Nephron progenitor cell (in vitro differentiated cells): Measurements from ENCODE around the gene XYLB.

Experiments used
- DNase-seq: peaks from one replicate; pipeline ENCODE4 v3.0.0; 2021
- H3K27ac Mint-ChIP-seq: 2 replicates; pipeline ENCODE4 v1.8.0; 2021; ENCODE audit warnings: mild to moderate bottlenecking, moderate library complexity, mixed read lengths
- H3K27me3 Mint-ChIP-seq: 2 replicates; pipeline ENCODE4 v1.8.0; 2021; ENCODE audit warnings: mild to moderate bottlenecking, low read depth, mixed read lengths; ENCODE audit not compliant: poor library complexity
- H3K36me3 Mint-ChIP-seq: 2 replicates; pipeline ENCODE4 v1.8.0; 2021; ENCODE audit warnings: low read depth, mixed read lengths
- H3K4me1 Mint-ChIP-seq: 2 replicates; pipeline ENCODE4 v1.8.0; 2021; ENCODE audit warnings: mixed read lengths
- H3K4me3 Mint-ChIP-seq: 2 replicates; pipeline ENCODE4 v1.8.0; 2021; ENCODE audit warnings: mild to moderate bottlenecking, moderate library complexity, mixed read lengths
- H3K9me3 Mint-ChIP-seq: 2 replicates; pipeline ENCODE4 v1.8.0; 2021; ENCODE audit warnings: mild to moderate bottlenecking, moderate library complexity, mixed read lengths
- TF ChIP-seq, protein P1 (sequence below): fragments of 200-600 bp; sonication (generic); IDR thresholded peaks from 2 replicates; pipeline ENCODE4 v1.5.0; 2021; ENCODE audit warnings: antibody characterized with exemption

XYLB gene

DNA sequence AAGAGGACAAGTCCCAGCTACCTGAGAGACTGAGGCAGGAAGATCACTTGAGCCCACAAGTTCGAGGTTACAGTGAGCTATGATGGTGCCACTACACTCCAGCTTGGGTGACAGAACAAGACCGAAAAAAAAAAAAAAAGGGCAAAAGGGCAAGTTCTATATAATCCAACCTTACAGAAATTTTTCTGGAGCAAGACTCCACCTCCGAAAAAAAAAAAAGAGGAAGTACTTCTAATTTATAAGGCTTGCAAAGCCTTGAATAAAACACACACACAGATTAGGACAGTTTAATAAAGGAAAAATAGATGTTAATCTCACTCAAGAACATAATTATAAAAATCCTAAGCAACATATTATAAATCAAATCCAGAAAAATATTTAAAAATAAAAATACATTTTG, 14.4 kb upstream of the XYLB start:
- no peak overlapping the region for H3K4me3 Mint-ChIP-seq
- TF ChIP-seq, protein P1, sequence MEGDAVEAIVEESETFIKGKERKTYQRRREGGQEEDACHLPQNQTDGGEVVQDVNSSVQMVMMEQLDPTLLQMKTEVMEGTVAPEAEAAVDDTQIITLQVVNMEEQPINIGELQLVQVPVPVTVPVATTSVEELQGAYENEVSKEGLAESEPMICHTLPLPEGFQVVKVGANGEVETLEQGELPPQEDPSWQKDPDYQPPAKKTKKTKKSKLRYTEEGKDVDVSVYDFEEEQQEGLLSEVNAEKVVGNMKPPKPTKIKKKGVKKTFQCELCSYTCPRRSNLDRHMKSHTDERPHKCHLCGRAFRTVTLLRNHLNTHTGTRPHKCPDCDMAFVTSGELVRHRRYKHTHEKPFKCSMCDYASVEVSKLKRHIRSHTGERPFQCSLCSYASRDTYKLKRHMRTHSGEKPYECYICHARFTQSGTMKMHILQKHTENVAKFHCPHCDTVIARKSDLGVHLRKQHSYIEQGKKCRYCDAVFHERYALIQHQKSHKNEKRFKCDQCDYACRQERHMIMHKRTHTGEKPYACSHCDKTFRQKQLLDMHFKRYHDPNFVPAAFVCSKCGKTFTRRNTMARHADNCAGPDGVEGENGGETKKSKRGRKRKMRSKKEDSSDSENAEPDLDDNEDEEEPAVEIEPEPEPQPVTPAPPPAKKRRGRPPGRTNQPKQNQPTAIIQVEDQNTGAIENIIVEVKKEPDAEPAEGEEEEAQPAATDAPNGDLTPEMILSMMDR, result no peak
- H3K27me3 Mint-ChIP-seq, result peaks cover 21% of the 10 kb centered on the region
- DNase-seq, result no peak
- H3K36me3 Mint-ChIP-seq, result no peaks in the 10 kb centered on the region
- H3K4me1 Mint-ChIP-seq, result peaks cover 9% of the 10 kb centered on the region
- peaks cover 1% of the 10 kb centered on the region for H3K9me3 Mint-ChIP-seq
- no peak overlapping the region for H3K27ac Mint-ChIP-seq

- H3K4me1 Mint-ChIP-seq, result peaks cover 9% of the 10 kb centered on the region
- TF ChIP-seq, protein P1, result no peak
- H3K36me3 Mint-ChIP-seq, result no peaks in the 10 kb centered on the region
- no peak overlapping the region for H3K27ac Mint-ChIP-seq
- H3K9me3 Mint-ChIP-seq, result no peaks in the 10 kb centered on the region
- no peak for DNase-seq
- peaks cover 19% of the 10 kb centered on the region for H3K27me3 Mint-ChIP-seq
- H3K4me3 Mint-ChIP-seq, result no peak overlapping the region
These were observed 12.2 kb upstream of the XYLB start for GRCh38 chr3:38334142-38335055.

- H3K36me3 Mint-ChIP-seq, result no peaks in the 10 kb centered on the region
- no peaks in the 10 kb centered on the region for H3K9me3 Mint-ChIP-seq
- TF ChIP-seq, protein P1, result no peak
- H3K4me1 Mint-ChIP-seq, result peaks cover 9% of the 10 kb centered on the region
- DNase-seq, result no peak
- no peak overlapping the region for H3K4me3 Mint-ChIP-seq
- no peak overlapping the region for H3K27ac Mint-ChIP-seq
- peaks cover 25% of the 10 kb centered on the region for H3K27me3 Mint-ChIP-seq
These were observed 11.3 kb upstream of the XYLB start for GRCh38 chr3:38335263-38335662.

DNA sequence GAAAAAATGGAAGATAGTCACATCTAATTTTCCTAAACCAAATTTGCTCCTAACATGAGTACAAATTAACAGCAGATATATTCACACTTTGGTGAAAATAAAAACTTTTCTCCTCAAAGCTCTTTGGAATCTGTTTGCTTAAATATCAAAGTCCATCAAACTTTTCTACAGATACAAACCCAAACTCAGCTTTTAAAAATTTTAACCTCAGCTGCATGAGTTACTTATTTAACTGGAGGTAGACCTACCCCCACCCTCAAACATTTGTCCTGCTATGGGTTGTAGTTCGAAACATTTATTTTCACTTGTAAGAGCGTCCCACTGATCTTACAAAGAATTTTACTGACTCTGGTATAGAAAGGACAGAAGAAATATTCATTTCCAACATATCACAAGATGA, 8.9 kb upstream of the XYLB start:
- no peak for DNase-seq
- TF ChIP-seq, protein P1, result no peak
- H3K27me3 Mint-ChIP-seq, result peaks cover 27% of the 10 kb centered on the region
- no peaks in the 10 kb centered on the region for H3K36me3 Mint-ChIP-seq
- peaks cover 9% of the 10 kb centered on the region for H3K4me1 Mint-ChIP-seq
- no peak overlapping the region for H3K27ac Mint-ChIP-seq
- H3K9me3 Mint-ChIP-seq, result no peaks in the 10 kb centered on the region
- no peak overlapping the region for H3K4me3 Mint-ChIP-seq

GRCh38 chr3:38343797-38344594, 2.6 kb upstream of the XYLB start:
- Mint-ChIP-seq H3K9me3 (peaks cover 16% of the 10 kb centered on the region), H3K4me3 (no peak overlapping the region), H3K4me1 (peaks cover 5% of the 10 kb centered on the region), H3K36me3 (no peaks in the 10 kb centered on the region), H3K27ac (no peak overlapping the region), H3K27me3 (peaks cover 10% of the 10 kb centered on the region)
- TF ChIP-seq, protein P1, result no peak
- DNase-seq, result no peak
